SK-N-SH treated with all-trans-retinoic acid at 6 μM for 48 hours (cell line): ENCODE results near the gene FAN1.

Source experiments
- ATAC-seq: fragments of 200-7000 bp; cut with Tn5 transposase; 3 replicates; pipeline ENCODE4 v1.9.1; 2020; ENCODE audit warnings: mild to moderate bottlenecking, moderate library complexity
- ARNTL ChIP-seq: fragments of 450-650 bp; formaldehyde crosslinking; IDR thresholded peaks from 2 replicates; pipeline ENCODE4 v1.5.0; 2020; ENCODE audit warnings: low read depth, mild to moderate bottlenecking, moderate library complexity, borderline replicate concordance
- ISL1 ChIP-seq: fragments of 250-450 bp; sonication (Bioruptor Pico); IDR thresholded peaks from 2 replicates; pipeline ENCODE4 v2.1.2; 2022; ENCODE audit warnings: mild to moderate bottlenecking, moderate library complexity
- PPARA ChIP-seq: fragments of 250-450 bp; sonication (Bioruptor Pico); IDR thresholded peaks from 2 replicates; pipeline ENCODE4 v1.5.0; 2020; ENCODE audit warnings: mild to moderate bottlenecking, borderline replicate concordance
- ZC3H10 ChIP-seq: fragments of 250-450 bp; sonication (Bioruptor Pico); IDR thresholded peaks from 2 replicates; pipeline ENCODE4 v1.5.1; 2021; ENCODE audit warnings: mild to moderate bottlenecking, moderate library complexity
- ZNF565 ChIP-seq: fragments of 450-650 bp; formaldehyde crosslinking; conservative IDR thresholded peaks from 2 replicates; pipeline ENCODE4 v1.5.0; 2020; ENCODE audit warnings: low read depth, mild to moderate bottlenecking, moderate library complexity
- ZNF8 ChIP-seq: fragments of 450-650 bp; formaldehyde crosslinking; IDR thresholded peaks from 2 replicates; pipeline ENCODE4 v1.5.0; 2020; ENCODE audit warnings: mild to moderate bottlenecking, moderate library complexity
- TF ChIP-seq, protein P1 (sequence below): fragments of 250-450 bp; sonication (Bioruptor Pico); IDR thresholded peaks from 2 replicates; pipeline ENCODE4 v1.5.0; 2020; ENCODE audit warnings: mild to moderate bottlenecking, moderate library complexity

FAN1 gene

DNA sequence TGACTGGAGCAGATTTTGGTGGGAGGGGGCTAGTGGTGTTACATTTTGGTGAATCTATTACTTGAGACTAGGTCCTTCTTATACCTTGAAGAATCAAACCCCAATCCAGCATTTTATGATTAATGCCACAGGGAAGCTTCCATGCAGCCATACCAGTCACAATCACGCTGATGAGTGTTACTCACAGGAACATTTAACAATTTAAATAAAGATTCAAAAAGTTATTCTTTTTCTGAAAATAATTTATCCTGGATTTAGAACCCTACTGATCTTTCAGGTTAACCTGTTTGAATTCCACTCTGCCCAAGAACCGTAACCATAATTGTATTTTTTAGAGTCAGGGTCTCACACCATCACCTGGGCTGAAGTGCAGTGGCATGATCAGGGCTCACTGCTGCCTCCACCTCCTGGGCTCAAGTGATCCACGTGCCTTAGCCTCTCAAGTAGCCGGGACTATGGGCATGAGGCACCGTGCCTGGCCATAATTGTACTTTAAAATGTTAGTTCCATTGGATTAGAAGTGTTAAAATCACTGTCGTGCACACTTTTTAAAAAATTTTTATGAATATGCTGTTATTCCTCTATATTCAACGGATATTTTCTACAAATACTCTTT is 88.6 kb downstream of the FAN1 start:
- no peak; the same call in 2 of the 3 replicates for ATAC-seq
- TF ChIP-seq ISL1 (CRISPR knock-in tag): no peak
- TF ChIP-seq ARNTL (CRISPR knock-in tag): no peak
- TF ChIP-seq, protein P1, sequence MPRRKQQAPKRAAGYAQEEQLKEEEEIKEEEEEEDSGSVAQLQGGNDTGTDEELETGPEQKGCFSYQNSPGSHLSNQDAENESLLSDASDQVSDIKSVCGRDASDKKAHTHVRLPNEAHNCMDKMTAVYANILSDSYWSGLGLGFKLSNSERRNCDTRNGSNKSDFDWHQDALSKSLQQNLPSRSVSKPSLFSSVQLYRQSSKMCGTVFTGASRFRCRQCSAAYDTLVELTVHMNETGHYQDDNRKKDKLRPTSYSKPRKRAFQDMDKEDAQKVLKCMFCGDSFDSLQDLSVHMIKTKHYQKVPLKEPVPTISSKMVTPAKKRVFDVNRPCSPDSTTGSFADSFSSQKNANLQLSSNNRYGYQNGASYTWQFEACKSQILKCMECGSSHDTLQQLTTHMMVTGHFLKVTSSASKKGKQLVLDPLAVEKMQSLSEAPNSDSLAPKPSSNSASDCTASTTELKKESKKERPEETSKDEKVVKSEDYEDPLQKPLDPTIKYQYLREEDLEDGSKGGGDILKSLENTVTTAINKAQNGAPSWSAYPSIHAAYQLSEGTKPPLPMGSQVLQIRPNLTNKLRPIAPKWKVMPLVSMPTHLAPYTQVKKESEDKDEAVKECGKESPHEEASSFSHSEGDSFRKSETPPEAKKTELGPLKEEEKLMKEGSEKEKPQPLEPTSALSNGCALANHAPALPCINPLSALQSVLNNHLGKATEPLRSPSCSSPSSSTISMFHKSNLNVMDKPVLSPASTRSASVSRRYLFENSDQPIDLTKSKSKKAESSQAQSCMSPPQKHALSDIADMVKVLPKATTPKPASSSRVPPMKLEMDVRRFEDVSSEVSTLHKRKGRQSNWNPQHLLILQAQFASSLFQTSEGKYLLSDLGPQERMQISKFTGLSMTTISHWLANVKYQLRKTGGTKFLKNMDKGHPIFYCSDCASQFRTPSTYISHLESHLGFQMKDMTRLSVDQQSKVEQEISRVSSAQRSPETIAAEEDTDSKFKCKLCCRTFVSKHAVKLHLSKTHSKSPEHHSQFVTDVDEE (CRISPR knock-in tag): no peak
- TF ChIP-seq ZNF8: no peak
- no peak for TF ChIP-seq ZNF565 (CRISPR knock-in tag)
- no peak for TF ChIP-seq PPARA
- no peak for TF ChIP-seq ZC3H10 (CRISPR knock-in tag)
